ENCODE results near the gene CASP2. TPM values are rescaled to one million over a fixed set of nuclear protein-coding genes. Genes with fewer than 3 reads are reported as not detected.
"Not testable (repeated sequence)": the region's sequence is repeated elsewhere in the genome, so short reads cannot be mapped to it uniquely, and the experiment has no call there.

CASP2 gene
- total RNA-seq, 1 donor from 2014 or later = 18.6 TPM

DNA sequence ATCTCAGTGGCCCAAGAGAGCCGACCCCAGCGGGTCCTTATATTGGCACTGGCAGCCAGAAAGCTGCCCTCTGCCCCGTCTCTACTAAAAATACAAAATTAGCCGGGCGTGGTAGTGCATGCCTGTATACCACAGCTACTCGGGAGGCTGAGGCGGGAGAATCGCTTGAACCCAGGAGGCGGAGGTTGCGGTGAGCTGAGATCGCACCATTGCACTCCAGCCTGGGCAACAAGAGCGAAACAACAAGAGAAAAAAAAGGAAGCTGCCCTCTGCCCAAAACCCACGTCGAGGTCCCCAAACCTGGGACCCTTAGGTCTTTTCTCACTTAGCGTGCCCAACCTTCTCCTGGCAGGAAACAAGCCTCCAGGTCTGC lies 24.0 kb upstream of the CASP2 start:
- not testable (repeated sequence) for DNase-seq

- DNase-seq = no peak
Observed at GRCh38 chr7:143265017-143265693, 23.0 kb upstream of the CASP2 start.

DNA sequence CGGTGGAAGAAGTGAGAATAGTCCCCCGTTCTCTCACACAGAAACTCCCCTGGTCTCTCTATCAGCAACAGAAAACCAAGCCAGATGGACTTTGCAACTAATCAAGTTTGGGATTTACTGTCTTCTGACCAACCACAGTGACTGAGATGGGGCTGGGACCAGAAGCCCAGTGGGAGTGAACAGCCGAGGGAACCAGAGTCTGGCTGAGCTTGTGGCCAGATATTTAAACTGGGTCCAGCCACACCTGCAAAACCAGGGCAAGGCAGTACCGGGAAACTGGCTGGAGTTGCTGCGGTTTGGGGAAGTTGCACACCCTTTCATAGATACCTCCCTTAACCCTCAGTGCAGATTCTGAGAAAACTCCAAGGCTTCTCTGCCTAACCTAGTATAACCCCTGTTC lies 18.9 kb upstream of the CASP2 start:
- DNase-seq = no peak

- no peak for DNase-seq
Observed at GRCh38 chr7:143271240-143271639, 16.9 kb upstream of the CASP2 start.

DNA sequence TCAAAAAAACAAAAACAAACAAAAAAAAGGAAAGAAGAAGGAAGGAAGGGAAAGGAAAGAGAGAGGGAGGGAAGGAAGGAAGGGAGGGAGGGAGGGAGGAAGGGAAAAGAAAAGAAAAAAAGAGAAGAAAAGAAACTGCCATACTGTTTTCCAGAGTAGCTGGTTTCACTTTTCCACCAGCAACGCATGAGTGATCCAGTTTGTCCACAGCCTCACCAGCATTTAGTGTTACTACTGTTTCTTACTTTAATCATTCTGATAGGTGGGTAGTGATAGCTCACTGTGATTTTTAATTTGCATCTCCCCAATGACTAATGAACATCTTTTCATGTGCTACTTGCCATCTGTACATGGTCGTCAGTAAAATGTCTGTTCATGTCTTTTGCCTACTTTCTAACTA lies 15.3 kb upstream of the CASP2 start:
- no peak for DNase-seq

- DNase-seq = peak; percentile 86
Observed at GRCh38 chr7:143279186-143280098, 8.7 kb upstream of the CASP2 start.

GRCh38 chr7:143280160-143280559 lies 8.0 kb upstream of the CASP2 start:
- no peak for DNase-seq

DNA sequence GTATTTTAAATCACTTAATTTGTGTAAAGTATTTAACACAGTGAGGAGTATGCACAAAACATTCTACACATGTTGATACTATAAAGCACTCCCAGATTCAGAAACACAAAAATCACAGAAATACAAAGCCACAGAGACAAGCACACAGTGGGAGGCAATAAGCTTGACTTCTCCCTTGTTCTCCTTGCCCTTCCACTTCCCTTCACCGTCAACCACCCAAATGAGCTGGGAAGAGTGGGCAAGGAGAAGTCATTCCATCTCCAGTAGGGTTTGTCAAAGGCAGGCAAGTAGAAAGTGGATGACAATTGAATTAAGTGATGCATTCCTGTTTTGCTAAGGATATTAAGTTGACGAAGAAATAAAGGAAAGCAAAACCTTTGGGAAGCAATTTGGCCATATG lies 7.6 kb upstream of the CASP2 start:
- no peak for DNase-seq

DNA sequence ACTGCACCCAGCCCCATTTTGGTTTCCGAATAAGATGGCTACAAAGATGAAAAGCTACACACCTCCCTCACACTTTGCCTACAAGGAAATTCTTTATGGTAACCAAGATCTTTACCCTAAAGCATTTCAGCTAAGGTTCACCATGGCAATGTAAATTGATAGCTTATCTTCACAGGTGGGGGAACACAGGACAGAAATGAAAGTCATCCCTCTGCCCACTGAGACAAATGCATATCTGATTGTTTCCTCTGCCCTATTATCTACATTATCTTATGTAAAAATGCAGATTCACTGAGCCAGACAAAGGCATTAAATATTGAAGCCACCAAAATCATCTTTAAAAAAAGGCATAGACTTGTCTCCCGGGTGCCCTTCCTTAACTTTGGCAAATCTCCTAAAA lies 6.6 kb upstream of the CASP2 start:
- no peak for DNase-seq

GRCh38 chr7:143282124-143282523 lies 6.0 kb upstream of the CASP2 start:
- no peak for DNase-seq

DNA sequence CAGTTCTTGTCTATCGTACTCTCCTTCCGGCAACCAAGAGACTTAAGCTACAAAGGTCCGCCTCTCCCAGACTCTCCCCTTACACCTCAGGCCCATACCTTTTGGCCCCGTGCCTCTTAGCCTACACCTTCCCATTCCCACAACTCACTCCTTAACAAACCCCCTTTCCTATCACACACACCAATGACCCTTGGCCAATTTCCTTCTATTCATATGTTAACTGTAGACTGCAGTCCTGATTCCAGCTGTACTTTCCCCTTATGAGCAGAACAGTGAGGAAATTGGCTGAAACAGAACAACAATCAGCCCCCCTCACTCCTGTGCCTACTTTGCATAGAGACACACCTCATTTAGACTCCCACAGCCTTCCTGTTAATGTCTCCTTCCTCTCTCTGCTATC lies 4.8 kb upstream of the CASP2 start:
- no peak for DNase-seq

DNA sequence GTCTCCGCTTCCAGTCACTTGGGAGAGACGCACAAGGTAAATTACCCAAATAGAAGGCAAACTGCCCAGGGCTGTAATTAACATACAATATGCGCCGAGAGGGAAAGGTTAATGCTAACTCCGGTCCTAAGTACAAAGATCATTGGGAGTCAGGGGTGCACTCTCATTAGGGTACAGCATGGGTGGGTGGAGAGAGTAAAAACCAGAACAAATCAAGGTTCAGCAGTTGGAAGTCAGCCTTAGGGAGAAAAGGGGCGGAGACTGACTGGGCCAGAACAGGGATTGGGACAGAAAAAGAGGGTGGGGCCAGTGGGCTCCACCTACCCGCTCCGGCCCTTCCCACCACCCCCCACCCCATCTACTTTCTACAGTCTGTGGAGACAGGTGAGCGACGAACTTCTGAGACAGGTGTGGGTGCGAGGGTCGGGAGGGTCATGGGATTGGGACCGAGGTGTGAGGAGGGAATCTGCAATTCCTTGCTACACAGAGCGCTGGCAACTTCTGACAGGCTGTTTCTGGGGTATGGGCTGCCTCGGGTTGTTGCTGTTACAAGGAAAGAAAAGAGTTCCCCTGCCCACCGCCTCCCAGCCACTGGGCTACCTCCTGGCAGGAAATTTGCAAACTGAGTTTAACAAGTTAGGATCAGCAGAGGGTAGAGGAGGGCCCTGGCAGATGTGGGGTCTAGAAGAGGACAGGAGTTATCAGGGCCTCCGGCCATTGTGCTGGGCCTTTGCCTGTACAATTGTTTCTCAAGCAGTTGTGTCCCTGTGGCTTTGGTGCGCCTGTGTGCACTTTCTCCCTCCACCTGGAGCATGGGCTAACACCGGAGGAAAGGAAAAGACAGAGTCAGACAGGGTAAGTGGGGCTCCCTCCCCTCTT lies 3.3 kb upstream of the CASP2 start, which contains the start of gene TMEM139:
TMEM139 (plus strand) TSS at position 368 of the 879 bp plus-strand sequence. CDS start 1,000 bp downstream, outside the sequence.
- DNase-seq = no peak

DNA sequence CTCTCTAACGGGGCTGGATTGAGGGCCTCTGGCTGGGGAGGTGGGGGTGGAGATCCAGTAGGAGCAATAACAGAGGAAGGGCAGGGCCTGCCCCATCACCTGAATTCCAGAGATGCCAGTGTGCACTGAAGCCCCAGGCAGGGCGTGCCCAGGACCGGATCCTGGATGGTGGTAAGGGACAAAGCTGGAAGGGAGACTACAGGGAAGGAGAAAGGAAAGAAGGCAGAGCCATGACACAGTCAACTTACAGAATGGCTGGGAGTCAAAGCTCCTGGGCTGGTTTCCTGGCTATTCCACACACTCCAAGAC lies 2.7 kb upstream of the CASP2 start:
- DNase-seq = no peak

DNA sequence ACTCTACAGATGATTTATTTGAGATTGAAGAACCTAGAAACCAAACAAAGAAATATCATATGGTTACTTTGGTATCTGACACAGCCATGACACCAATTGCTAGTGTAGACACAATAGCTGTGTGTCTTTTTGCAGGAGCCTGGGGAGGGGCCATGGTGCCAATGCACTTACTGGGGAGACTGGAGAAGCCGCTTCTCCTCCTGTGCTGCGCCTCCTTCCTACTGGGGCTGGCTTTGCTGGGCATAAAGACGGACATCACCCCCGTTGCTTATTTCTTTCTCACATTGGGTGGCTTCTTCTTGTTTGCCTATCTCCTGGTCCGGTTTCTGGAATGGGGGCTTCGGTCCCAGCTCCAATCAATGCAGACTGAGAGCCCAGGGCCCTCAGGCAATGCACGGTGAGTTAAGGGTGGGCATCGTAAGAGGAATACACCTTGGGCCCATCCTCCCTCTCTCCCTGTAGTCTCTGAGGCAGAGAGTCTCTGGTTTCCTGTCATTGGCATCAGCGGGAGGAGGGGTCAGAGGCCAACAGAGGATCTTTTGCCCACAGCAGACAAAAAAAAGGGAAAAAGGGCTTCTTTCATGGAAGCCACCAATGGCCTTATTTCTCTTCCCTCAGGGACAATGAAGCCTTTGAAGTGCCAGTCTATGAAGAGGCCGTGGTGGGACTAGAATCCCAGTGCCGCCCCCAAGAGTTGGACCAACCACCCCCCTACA lies 2.2 kb upstream of the CASP2 start:
- no peak for DNase-seq

DNA sequence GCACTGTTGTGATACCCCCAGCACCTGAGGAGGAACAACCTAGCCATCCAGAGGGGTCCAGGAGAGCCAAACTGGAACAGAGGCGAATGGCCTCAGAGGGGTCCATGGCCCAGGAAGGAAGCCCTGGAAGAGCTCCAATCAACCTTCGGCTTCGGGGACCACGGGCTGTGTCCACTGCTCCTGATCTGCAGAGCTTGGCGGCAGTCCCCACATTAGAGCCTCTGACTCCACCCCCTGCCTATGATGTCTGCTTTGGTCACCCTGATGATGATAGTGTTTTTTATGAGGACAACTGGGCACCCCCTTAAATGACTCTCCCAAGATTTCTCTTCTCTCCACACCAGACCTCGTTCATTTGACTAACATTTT lies 1.6 kb upstream of the CASP2 start:
- no peak for DNase-seq

DNA sequence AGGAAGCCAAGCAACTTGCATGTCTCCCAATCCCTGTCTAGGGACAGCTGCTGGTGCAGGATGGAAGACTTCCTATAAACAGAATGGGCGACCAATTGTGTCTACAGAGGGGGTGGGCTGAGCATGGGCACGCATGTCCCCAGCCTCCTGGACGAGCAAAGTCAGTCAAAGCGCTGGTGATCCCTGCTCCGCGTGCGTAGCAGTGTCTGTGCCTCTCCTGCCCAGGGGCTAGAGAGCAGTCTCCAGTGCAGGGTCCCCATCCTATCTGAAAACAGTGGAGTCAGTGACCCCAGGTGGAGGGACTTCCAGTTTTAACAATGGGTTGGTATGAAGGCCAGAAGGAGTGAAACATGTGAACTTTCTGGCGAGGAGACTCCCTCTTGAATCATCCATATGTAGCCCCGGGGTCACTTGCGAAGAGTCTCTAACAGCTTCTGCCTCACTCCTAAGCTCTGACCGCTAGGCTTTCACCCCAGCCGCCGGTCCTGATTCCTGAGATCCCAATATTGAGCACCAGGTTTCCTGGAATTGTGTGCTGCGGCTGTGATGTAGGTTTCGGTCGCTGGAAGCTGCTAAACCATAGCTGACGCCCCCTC lies 714 bp upstream of the CASP2 start:
- DNase-seq = no peak

- DNase-seq = peak; percentile 42
Observed at GRCh38 chr7:143288836-143289235, 685 bp downstream of the CASP2 start.

DNA sequence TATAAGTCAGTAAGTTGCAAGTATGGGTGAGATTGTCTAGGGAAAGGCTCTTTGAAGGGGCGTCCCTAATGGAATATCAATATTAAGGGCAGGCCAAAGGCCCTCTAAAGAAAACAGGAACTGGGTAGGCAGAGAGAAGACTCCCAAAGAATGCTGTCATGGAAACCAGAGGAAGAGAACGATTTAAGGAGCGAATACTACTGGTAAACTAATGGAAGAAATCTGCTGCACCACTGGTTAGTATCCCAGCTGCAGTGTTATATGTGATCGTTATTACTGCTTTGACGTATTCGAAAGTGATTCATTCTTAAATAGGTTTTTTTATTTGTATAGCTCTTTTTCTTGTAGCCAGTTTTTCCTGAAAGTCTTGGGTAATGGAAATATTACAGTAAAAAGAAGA lies 1.3 kb downstream of the CASP2 start:
- DNase-seq = no peak

DNA sequence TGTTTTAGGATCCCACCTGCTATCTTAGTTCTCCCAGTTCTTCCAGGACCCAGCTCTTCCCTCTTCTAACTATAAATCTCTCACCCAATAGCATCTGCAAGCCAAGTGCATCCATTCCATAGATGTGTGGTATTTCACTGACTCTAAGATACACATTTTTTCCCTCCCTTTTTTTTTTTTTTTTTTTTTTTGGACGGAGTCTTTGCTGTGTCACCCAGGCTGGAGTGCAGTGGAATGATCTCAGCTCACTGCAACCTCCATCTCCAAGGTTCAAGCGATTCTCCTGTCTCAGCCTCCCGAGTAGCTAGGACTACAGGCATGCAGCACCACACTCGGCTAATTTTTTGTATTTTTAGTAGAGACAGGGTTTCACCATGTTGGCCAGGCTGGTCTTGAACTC lies 1.7 kb downstream of the CASP2 start:
- not testable (repeated sequence) for DNase-seq

GRCh38 chr7:143290293-143290692 lies 2.1 kb downstream of the CASP2 start:
- DNase-seq = no peak

GRCh38 chr7:143292876-143293275 lies 4.7 kb downstream of the CASP2 start:
- DNase-seq = no peak

DNA sequence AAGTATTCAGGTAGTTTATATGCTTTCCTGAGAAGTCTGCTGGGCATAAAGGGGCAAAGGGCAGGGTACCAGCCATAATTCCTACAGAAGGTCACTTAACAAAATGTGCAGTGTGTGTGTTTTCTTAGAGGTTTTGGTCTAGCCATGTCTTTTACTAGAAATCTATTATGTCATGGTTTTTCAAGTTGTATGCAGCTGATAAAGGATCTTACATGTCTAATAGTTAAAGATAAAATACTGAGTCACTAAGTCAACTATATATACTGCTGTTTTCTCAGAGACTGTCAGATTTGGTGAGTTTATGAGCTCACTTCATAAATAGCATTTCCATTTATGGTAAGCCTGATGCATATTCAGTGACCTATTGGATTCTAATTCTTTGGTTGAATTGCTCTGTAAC lies 7.7 kb downstream of the CASP2 start:
- no peak for DNase-seq
